Measurements from ENCODE around the gene LIMK2.
"Not testable (repeated sequence)": the region's sequence is repeated elsewhere in the genome, so short reads cannot be mapped to it uniquely, and the experiment has no call there.

Gene LIMK2

GRCh38 chr22:31206896-31207687, 5.0 kb upstream of the LIMK2 start:
- no peak overlapping the region for H3K4me3 ChIP-seq (ENCODE audit: low read length)
- DNase-seq (ENCODE audit: low read depth, low spot score): no peak

DNA sequence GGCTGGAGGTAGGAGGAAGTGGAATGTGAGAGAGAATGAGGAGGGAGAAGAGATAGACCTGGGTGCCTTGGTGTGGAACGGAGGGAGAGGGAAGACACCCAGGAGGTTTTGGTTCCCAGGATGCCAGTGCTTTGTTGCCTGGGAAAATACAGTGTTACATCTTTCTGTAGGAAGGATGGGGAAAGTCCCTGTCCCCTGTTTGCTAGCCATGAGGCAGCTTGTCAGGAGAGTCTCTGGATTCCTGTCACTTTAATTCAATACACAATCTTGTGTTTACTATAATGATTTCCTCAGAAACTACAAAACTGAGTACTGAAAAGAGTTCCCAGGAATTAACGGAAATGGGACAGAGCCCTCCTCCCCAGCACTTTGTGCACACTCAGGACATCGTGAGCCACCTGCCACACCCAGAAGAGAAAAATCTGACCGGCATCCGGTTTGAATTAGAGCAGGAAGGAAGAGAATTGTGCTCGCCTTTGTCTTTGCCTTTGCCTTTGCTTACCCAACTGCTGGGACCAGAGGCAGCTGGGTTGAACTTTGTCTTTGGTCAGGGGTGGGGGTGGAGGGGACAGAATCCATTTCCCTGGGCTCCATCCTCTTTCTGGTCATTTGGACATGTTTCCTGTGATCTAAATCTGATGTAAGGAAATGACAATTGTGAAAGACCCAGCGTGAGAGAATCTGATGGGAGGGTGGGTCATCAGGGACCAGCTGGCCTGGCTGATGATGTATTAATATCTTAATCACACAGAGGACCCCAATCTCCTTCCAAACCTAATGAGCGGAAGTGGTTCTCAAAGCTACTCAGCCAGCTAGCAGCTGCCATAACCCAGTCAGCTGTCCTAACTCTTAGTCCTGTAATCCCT, 1.3 kb upstream of the LIMK2 start:
- H3K4me3 ChIP-seq (ENCODE audit: low read length): no peak overlapping the region
- no peak for DNase-seq (ENCODE audit: low read depth, low spot score)

DNA sequence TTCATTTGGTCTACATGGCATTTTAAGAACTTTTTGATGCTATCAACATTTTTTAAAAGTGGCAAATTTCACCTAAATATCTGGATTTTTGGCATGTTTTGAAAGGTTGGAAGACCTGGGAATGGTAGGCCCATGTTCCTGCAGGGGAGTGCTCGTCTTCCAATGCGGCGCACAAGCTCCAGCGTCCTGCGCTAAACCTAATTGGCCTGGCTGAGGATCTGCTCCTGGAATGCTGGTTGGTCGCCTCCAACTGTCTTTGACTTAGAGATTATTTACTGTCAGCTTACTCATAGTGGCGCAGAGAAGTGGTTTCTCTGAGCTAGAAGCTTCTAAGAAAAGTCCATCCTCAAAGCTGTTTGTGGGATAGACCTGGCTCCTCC, 626 bp upstream of the LIMK2 start:
- no peak for DNase-seq (ENCODE audit: low read depth, low spot score)
- peak overlapping the region; percentile 94 for H3K4me3 ChIP-seq (ENCODE audit: low read length)

- no peak for DNase-seq (ENCODE audit: low read depth, low spot score)
- peak overlapping the region; percentile 94 for H3K4me3 ChIP-seq (ENCODE audit: low read length)
These were observed 908 bp downstream of the LIMK2 start for GRCh38 chr22:31212783-31213629.

- DNase-seq (ENCODE audit: low read depth, low spot score): no peak
- no peak overlapping the region for H3K4me3 ChIP-seq (ENCODE audit: low read length)
These were observed 3.0 kb downstream of the LIMK2 start for GRCh38 chr22:31215018-31215535.

GRCh38 chr22:31218565-31219262, 6.6 kb downstream of the LIMK2 start:
- no peak for DNase-seq (ENCODE audit: low read depth, low spot score)
- no peak overlapping the region for H3K4me3 ChIP-seq (ENCODE audit: low read length)

GRCh38 chr22:31221084-31221483, 9.0 kb downstream of the LIMK2 start:
- DNase-seq (ENCODE audit: low read depth, low spot score): no peak
- no peak overlapping the region for H3K4me3 ChIP-seq (ENCODE audit: low read length)

GRCh38 chr22:31222736-31223135, 10.6 kb downstream of the LIMK2 start:
- H3K4me3 ChIP-seq (ENCODE audit: low read length): no peak overlapping the region
- no peak for DNase-seq (ENCODE audit: low read depth, low spot score)

- no peak for DNase-seq (ENCODE audit: low read depth, low spot score)
- no peak overlapping the region for H3K4me3 ChIP-seq (ENCODE audit: low read length)
These were observed 11.7 kb downstream of the LIMK2 start for GRCh38 chr22:31223786-31224191.

GRCh38 chr22:31224691-31225090, 12.6 kb downstream of the LIMK2 start:
- H3K4me3 ChIP-seq (ENCODE audit: low read length); DNase-seq (ENCODE audit: low read depth, low spot score): not testable (repeated sequence)

GRCh38 chr22:31227186-31227585, 15.1 kb downstream of the LIMK2 start:
- no peak for DNase-seq (ENCODE audit: low read depth, low spot score)
- H3K4me3 ChIP-seq (ENCODE audit: low read length): no peak overlapping the region

DNA sequence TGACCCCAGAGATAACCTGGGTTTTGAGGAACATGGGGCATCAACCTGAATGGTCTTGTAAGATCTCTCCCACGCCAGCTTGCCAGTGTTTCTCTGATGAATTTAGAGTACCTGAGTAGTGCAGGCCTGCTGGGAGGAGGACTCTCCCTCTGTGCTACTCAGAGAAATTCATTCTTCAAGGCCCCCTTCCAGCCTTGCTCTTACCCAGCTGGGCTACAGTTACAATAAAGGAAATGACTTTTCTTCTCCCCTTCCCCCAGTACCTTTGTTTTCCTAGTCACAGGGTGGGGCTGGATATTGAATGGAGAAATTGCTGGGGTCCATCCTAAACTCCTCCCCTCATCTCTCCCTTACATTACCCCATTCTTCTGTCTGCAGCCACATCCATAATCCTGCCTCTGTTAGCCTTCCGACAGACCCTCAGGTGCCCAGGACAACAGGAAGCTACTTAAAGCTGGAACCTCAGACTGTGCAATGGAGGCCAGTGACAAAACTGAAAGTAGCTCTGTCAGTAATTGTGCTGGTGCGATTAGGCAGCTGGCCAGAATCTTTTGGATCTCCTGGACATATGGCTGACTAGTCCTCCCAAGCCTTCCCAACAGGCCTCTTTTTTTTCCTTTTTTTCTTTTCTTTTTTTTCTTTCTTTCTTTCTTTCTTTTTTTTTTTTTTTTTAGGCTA, 17.4 kb downstream of the LIMK2 start:
- DNase-seq (ENCODE audit: low read depth, low spot score): no peak
- H3K4me3 ChIP-seq (ENCODE audit: low read length): no peak overlapping the region

GRCh38 chr22:31230155-31230870, 18.2 kb downstream of the LIMK2 start:
- DNase-seq (ENCODE audit: low read depth, low spot score): no peak
- H3K4me3 ChIP-seq (ENCODE audit: low read length): no peak overlapping the region

- H3K4me3 ChIP-seq (ENCODE audit: low read length): no peak overlapping the region
- DNase-seq (ENCODE audit: low read depth, low spot score): peak; percentile 28
These were observed 18.9 kb downstream of the LIMK2 start for GRCh38 chr22:31230871-31231621.

DNA sequence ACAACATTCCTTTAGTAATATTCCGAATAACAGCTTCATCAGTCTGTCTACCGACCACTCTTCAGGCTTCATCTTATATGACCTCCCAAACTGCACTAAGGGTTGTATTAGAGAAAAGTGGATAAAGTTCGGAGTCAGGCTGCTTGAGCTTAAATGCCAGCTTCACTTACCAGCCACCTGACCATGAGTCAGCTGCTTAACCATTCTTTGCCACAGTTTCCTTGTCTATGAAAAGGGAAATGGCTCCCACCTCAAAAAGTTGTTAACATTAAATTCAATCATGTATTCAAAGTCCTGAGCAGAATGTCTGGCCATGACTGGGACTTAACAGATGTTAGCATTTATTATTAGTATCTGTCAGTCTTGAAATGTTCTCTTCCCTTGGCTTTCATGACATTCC, 20.9 kb downstream of the LIMK2 start:
- no peak for DNase-seq (ENCODE audit: low read depth, low spot score)
- no peak overlapping the region for H3K4me3 ChIP-seq (ENCODE audit: low read length)

DNA sequence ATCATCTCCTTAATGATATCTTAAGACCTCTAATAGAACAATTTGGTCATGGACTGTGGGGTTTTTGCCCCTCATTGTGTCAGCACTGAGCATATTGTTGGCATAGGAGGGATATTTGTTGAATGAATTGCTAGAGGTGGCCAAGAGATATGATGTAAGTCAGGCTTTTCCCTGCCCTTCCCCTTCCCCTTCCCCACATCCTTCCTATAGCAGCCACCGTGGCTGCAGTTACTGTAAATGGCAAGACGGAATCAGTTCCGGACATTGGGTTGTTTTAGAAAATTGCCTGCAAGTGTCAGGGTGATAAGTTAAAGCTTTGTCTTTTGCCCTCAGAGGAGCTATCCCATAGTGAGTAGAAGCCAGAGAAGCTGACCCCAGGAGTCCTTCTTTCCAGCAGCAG, 23.0 kb downstream of the LIMK2 start:
- no peak for DNase-seq (ENCODE audit: low read depth, low spot score)

GRCh38 chr22:31236044-31236443, 23.9 kb downstream of the LIMK2 start:
- not testable (repeated sequence) for DNase-seq (ENCODE audit: low read depth, low spot score); H3K4me3 ChIP-seq (ENCODE audit: low read length)

More for the DNA sequence above, 23.0 kb downstream of the LIMK2 start:
- no peak overlapping the region for H3K4me3 ChIP-seq (ENCODE audit: low read length)
